ENCODE data around the gene PRDM16. TPM values are rescaled to one million over a fixed set of nuclear protein-coding genes. Genes with fewer than 3 reads are reported as not detected.

PRDM16 gene
- polyA plus RNA-seq, 1 donor (not counting 4 experiments of a cell fraction or from before 2014, with no cell fraction given): 0.05 TPM

DNA sequence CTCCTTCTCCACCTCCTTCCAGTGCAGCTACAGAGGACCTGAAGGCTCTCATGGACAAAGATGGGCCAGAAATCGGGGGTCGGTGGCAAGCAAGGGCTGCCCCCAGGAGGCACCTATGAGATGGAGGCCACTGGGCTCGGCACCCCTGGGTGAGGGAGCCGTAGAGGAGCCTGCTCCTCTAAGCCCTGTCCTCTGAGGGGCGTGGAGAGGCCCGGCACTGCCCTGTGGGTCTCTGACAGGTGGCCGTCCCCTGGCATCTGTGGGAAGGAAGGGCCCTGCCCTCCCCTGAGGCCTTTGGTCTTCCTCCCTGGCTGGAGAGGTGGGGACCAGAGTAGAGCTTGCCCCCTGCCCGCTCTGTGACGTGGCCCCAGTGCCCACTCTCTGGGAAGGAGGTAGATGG, 30.9 kb downstream of the PRDM16 start:
- dilution Hi-C loops (cut with MboI; ENCODE audit: extremely low pct_ligation_motif_present, low sequenced_read_pairs): no loop called here
- DNase-seq (ENCODE audit: low read depth, low spot score): no peak
- Histone ChIP-seq H3K9me3 (ENCODE audit: control insufficient read depth, low read depth, low read length) (no peaks in the 10 kb centered on the region), H3K4me3 (ENCODE audit: control insufficient read depth in 2 of 3, extremely low read depth in 1 of 3, insufficient read depth in 2 of 3, low read depth in 1 of 3, low read length in 3 of 3) (no peak overlapping the region), H3K79me2 (ENCODE audit: control insufficient read depth, insufficient read depth, low read length) (no peaks in the 10 kb centered on the region), H3K27me3 (ENCODE audit: control insufficient read depth, extremely low read depth, insufficient read depth, low read length) (no peaks in the 10 kb centered on the region), H3K9me1 (ENCODE audit: control insufficient read depth, extremely low read depth, insufficient read depth, low read length) (no peaks in the 10 kb centered on the region), H3K27ac (ENCODE audit: control insufficient read depth, insufficient read depth, low read length) (no peak overlapping the region), H4K20me1 (ENCODE audit: control insufficient read depth, extremely low read depth, insufficient read depth, low read length) (no peaks in the 10 kb centered on the region), H3K4me2 (ENCODE audit: control insufficient read depth, extremely low read depth, insufficient read depth, low read depth, low read length) (no peak overlapping the region), H3K9ac (ENCODE audit: control insufficient read depth, extremely low read depth, insufficient read depth, low read length) (no peak overlapping the region), H3K36me3 (ENCODE audit: control insufficient read depth in 2 of 2, extremely low read depth in 1 of 2, insufficient read depth in 2 of 2, low read length in 2 of 2) (no peaks in the 10 kb centered on the region), H2AFZ (ENCODE audit: control insufficient read depth, low read length) (no peak overlapping the region), H3K4me1 (ENCODE audit: control insufficient read depth, extremely low read depth, insufficient read depth, low read length) (no peaks in the 10 kb centered on the region)
- FAIRE-seq: no peak
- TF ChIP-seq EZH2 (IDR thresholded peaks at IDR 0.05; ENCODE audit: low read length) (no peak), CTCF (optimal IDR thresholded peaks at IDR 0.05 in 1 of 3, IDR thresholded peaks at IDR 0.05 in 1 of 3, conservative IDR thresholded peaks at IDR 0.05 in 1 of 3; ENCODE audit: extremely low read depth in 1 of 3, insufficient read depth in 2 of 3, low read length in 3 of 3) (no peak)

GRCh38 chr1:3101124-3101939, 32.3 kb downstream of the PRDM16 start:
- H3K4me1 ChIP-seq (ENCODE audit: control insufficient read depth, extremely low read depth, insufficient read depth, low read length): no peaks in the 10 kb centered on the region
- no peaks in the 10 kb centered on the region for H4K20me1 ChIP-seq (ENCODE audit: control insufficient read depth, extremely low read depth, insufficient read depth, low read length)
- no peaks in the 10 kb centered on the region for H3K79me2 ChIP-seq (ENCODE audit: control insufficient read depth, insufficient read depth, low read length)
- H3K4me2 ChIP-seq (ENCODE audit: control insufficient read depth, extremely low read depth, insufficient read depth, low read depth, low read length): no peak overlapping the region
- no peak for FAIRE-seq
- no peaks in the 10 kb centered on the region for H3K9me1 ChIP-seq (ENCODE audit: control insufficient read depth, extremely low read depth, insufficient read depth, low read length)
- no peaks in the 10 kb centered on the region for H3K9me3 ChIP-seq (ENCODE audit: control insufficient read depth, low read depth, low read length)
- H2AFZ ChIP-seq (ENCODE audit: control insufficient read depth, low read length): no peak overlapping the region
- no peaks in the 10 kb centered on the region for H3K27me3 ChIP-seq (ENCODE audit: control insufficient read depth, extremely low read depth, insufficient read depth, low read length)
- TF ChIP-seq CTCF (optimal IDR thresholded peaks at IDR 0.05 in 1 of 3, IDR thresholded peaks at IDR 0.05 in 1 of 3, conservative IDR thresholded peaks at IDR 0.05 in 1 of 3; ENCODE audit: extremely low read depth in 1 of 3, insufficient read depth in 2 of 3, low read length in 3 of 3): no peak
- no peak for TF ChIP-seq EZH2 (IDR thresholded peaks at IDR 0.05; ENCODE audit: low read length)
- H3K27ac ChIP-seq (ENCODE audit: control insufficient read depth, insufficient read depth, low read length): no peak overlapping the region
- dilution Hi-C loops (cut with MboI; ENCODE audit: extremely low pct_ligation_motif_present, low sequenced_read_pairs): no loop called here
- H3K9ac ChIP-seq (ENCODE audit: control insufficient read depth, extremely low read depth, insufficient read depth, low read length): no peak overlapping the region
- no peak for DNase-seq (ENCODE audit: low read depth, low spot score)
- no peaks in the 10 kb centered on the region for H3K36me3 ChIP-seq (ENCODE audit: control insufficient read depth in 2 of 2, extremely low read depth in 1 of 2, insufficient read depth in 2 of 2, low read length in 2 of 2)
- H3K4me3 ChIP-seq (ENCODE audit: control insufficient read depth in 2 of 3, extremely low read depth in 1 of 3, insufficient read depth in 2 of 3, low read depth in 1 of 3, low read length in 3 of 3): no peak overlapping the region
